GM12865 (cell line): ENCODE data around the gene CDC42EP5.
A peak's percentile ranks its signal among the peaks of the same experiment; 100 is the strongest.

ENCODE experiments used
- DNase-seq: peaks from one replicate; pipeline ENCODE4 v3.0.0; 2010; ENCODE audit warnings: low read depth
- H3K4me3 ChIP-seq: 2 replicates; pipeline ENCODE4 v1.5.1; 2011; ENCODE audit warnings: mild to moderate bottlenecking, low read depth, low read length, control low read depth
- CTCF ChIP-seq: IDR thresholded peaks from 2 replicates; pipeline ENCODE4 v1.5.1; 2011; ENCODE audit warnings: low read length, control low read depth, low read depth, inconsistent platforms; ENCODE audit not compliant: insufficient read depth; ENCODE audit errors: missing control alignments

The CDC42EP5 gene

GRCh38 chr19:54462655-54463530 lies 10.2 kb downstream of the CDC42EP5 start:
- peak; percentile 14 for TF ChIP-seq CTCF
- peak overlapping the region; percentile 88 for H3K4me3 ChIP-seq
- DNase-seq: peak; percentile 82

GRCh38 chr19:54462047-54462654 lies 10.9 kb downstream of the CDC42EP5 start:
- TF ChIP-seq CTCF: no peak
- no peak for DNase-seq
- H3K4me3 ChIP-seq: peak overlapping the region; percentile 88

GRCh38 chr19:54461613-54462012 lies 11.5 kb downstream of the CDC42EP5 start:
- TF ChIP-seq CTCF: no peak
- no peak overlapping the region; the same call in 1 of the 2 replicates for H3K4me3 ChIP-seq
- no peak for DNase-seq

- DNase-seq: no peak
- H3K4me3 ChIP-seq: no peak overlapping the region
- TF ChIP-seq CTCF: no peak
These were observed 11.9 kb downstream of the CDC42EP5 start for GRCh38 chr19:54461210-54461609.

GRCh38 chr19:54460230-54461005 lies 12.7 kb downstream of the CDC42EP5 start:
- no peak for TF ChIP-seq CTCF
- no peak for DNase-seq
- no peak overlapping the region for H3K4me3 ChIP-seq

GRCh38 chr19:54459282-54460229 lies 13.5 kb downstream of the CDC42EP5 start:
- TF ChIP-seq CTCF: no peak
- no peak overlapping the region for H3K4me3 ChIP-seq
- DNase-seq: no peak
